ENCODE measurements around the gene PLXNA4.
"Not testable (repeated sequence)": the region's sequence is repeated elsewhere in the genome, so short reads cannot be mapped to it uniquely, and the experiment has no call there.

The PLXNA4 gene

GRCh38 chr7:132177708-132178401 is 398.4 kb downstream of the PLXNA4 start:
- TF ChIP-seq TAF1 (IDR thresholded peaks at IDR 0.05; ENCODE audit: low read depth, low read length): no peak
- TF ChIP-seq POLR2A (IDR thresholded peaks at IDR 0.05; ENCODE audit: low read depth, low read length): no peak
- no peak for TF ChIP-seq POU2F2 (IDR thresholded peaks at IDR 0.05; ENCODE audit: low read depth, low read length)
- TF ChIP-seq SPI1 (IDR thresholded peaks at IDR 0.05; ENCODE audit: low read depth, low read length): no peak
- TF ChIP-seq PAX5 (IDR thresholded peaks at IDR 0.05; ENCODE audit: insufficient read depth, low read length, severe bottlenecking): no peak
- TF ChIP-seq POLR2AphosphoS5 (IDR thresholded peaks at IDR 0.05; ENCODE audit: low read depth, low read length): no peak
- FAIRE-seq: no peak
- DNase-seq (ENCODE audit: insufficient read length, low spot score): no peak

GRCh38 chr7:132176719-132177118 is 399.6 kb downstream of the PLXNA4 start:
- FAIRE-seq (no peak), DNase-seq (ENCODE audit: insufficient read length, low spot score) (no peak)
- TF ChIP-seq POLR2A (IDR thresholded peaks at IDR 0.05; ENCODE audit: low read depth, low read length): no peak
- TF ChIP-seq TAF1 (IDR thresholded peaks at IDR 0.05; ENCODE audit: low read depth, low read length): no peak
- TF ChIP-seq POLR2AphosphoS5 (IDR thresholded peaks at IDR 0.05; ENCODE audit: low read depth, low read length): no peak
- TF ChIP-seq SPI1 (IDR thresholded peaks at IDR 0.05; ENCODE audit: low read depth, low read length): no peak
- no peak for TF ChIP-seq POU2F2 (IDR thresholded peaks at IDR 0.05; ENCODE audit: low read depth, low read length)
- no peak for TF ChIP-seq PAX5 (IDR thresholded peaks at IDR 0.05; ENCODE audit: insufficient read depth, low read length, severe bottlenecking)

- FAIRE-seq: no peak
- DNase-seq (ENCODE audit: insufficient read length, low spot score): no peak
- TF ChIP-seq TAF1 (IDR thresholded peaks at IDR 0.05; ENCODE audit: low read depth, low read length) (no peak), POU2F2 (IDR thresholded peaks at IDR 0.05; ENCODE audit: low read depth, low read length) (no peak), POLR2A (IDR thresholded peaks at IDR 0.05; ENCODE audit: low read depth, low read length) (no peak), SPI1 (IDR thresholded peaks at IDR 0.05; ENCODE audit: low read depth, low read length) (no peak), PAX5 (IDR thresholded peaks at IDR 0.05; ENCODE audit: insufficient read depth, low read length, severe bottlenecking) (no peak), POLR2AphosphoS5 (IDR thresholded peaks at IDR 0.05; ENCODE audit: low read depth, low read length) (no peak)
Measured at GRCh38 chr7:132171130-132171576, 405.1 kb downstream of the PLXNA4 start.

- no peak for FAIRE-seq
- no peak for DNase-seq (ENCODE audit: insufficient read length, low spot score)
Measured at GRCh38 chr7:132169730-132170129, 406.5 kb downstream of the PLXNA4 start.

GRCh38 chr7:132168239-132168638 is 408.0 kb downstream of the PLXNA4 start:
- TF ChIP-seq POLR2A (IDR thresholded peaks at IDR 0.05; ENCODE audit: low read depth, low read length): no peak
- TF ChIP-seq POLR2AphosphoS5 (IDR thresholded peaks at IDR 0.05; ENCODE audit: low read depth, low read length): no peak
- no peak for TF ChIP-seq TAF1 (IDR thresholded peaks at IDR 0.05; ENCODE audit: low read depth, low read length)
- no peak for TF ChIP-seq PAX5 (IDR thresholded peaks at IDR 0.05; ENCODE audit: insufficient read depth, low read length, severe bottlenecking)
- DNase-seq (ENCODE audit: insufficient read length, low spot score) (no peak), FAIRE-seq (no peak)

More at GRCh38 chr7:132169730-132170129, 406.5 kb downstream of the PLXNA4 start:
- no peak for TF ChIP-seq POLR2AphosphoS5 (IDR thresholded peaks at IDR 0.05; ENCODE audit: low read depth, low read length)
- TF ChIP-seq POU2F2 (IDR thresholded peaks at IDR 0.05; ENCODE audit: low read depth, low read length): no peak
- no peak for TF ChIP-seq SPI1 (IDR thresholded peaks at IDR 0.05; ENCODE audit: low read depth, low read length)
- no peak for TF ChIP-seq PAX5 (IDR thresholded peaks at IDR 0.05; ENCODE audit: insufficient read depth, low read length, severe bottlenecking)
- no peak for TF ChIP-seq TAF1 (IDR thresholded peaks at IDR 0.05; ENCODE audit: low read depth, low read length)
- TF ChIP-seq POLR2A (IDR thresholded peaks at IDR 0.05; ENCODE audit: low read depth, low read length): no peak

DNA sequence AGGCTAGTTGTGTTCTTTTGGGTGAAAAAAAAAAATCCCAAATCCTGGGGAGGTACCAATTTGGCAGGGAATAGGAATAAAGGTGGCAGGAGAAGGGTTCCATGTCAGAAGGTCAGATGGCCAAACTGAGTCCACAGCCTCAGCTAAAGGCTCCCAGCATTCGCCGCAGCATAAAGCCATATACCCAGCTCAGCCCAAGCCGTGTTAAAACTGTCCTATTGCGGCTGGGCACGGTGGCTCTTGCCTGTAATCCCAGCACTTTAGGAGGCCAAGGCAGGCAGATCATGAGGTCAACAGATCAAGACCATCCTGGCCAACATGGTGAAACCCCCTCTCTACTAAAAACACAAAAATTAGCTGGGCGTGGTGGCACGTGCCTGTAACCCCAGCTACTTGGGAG is 410.6 kb downstream of the PLXNA4 start:
- not testable (repeated sequence) for FAIRE-seq; DNase-seq (ENCODE audit: insufficient read length, low spot score)

GRCh38 chr7:132164558-132165125 is 411.6 kb downstream of the PLXNA4 start:
- DNase-seq (ENCODE audit: insufficient read length, low spot score): no peak

DNA sequence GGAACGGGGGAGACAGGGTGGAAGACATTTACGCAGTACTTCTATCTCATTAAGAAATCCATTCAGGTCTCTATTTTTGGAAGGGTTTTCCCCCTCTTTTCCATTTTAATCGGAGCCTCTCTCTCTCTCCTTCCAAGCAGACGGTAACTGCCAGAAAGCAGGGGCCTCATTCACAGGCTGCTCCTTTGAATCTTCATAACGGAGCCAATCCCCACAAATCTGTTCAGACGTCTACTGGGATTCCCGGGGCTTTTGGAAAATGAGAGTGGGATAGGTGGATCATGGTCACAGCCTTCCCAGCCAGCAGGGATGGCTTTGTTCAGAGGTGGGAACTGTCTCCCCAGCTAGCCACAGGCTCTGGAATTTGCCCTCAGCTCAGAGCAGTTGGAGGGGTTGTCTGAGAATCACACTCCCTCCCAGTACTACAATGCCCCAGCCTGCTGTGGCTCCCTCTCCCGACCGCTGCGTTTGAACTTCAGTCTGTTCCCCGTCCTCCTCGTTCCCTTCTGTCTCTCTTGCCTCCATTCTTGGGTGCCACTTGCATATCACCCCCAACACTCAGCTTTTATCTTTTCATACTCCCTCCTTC is 413.6 kb downstream of the PLXNA4 start:
- no peak for TF ChIP-seq POLR2A (IDR thresholded peaks at IDR 0.05; ENCODE audit: low read depth, low read length)
- TF ChIP-seq TAF1 (IDR thresholded peaks at IDR 0.05; ENCODE audit: low read depth, low read length): no peak
- DNase-seq (ENCODE audit: insufficient read length, low spot score): no peak
- FAIRE-seq: no peak

More at GRCh38 chr7:132164558-132165125, 411.6 kb downstream of the PLXNA4 start:
- TF ChIP-seq PAX5 (IDR thresholded peaks at IDR 0.05; ENCODE audit: insufficient read depth, low read length, severe bottlenecking) (no peak), SPI1 (IDR thresholded peaks at IDR 0.05; ENCODE audit: low read depth, low read length) (no peak), POU2F2 (IDR thresholded peaks at IDR 0.05; ENCODE audit: low read depth, low read length) (no peak), POLR2AphosphoS5 (IDR thresholded peaks at IDR 0.05; ENCODE audit: low read depth, low read length) (no peak), POLR2A (IDR thresholded peaks at IDR 0.05; ENCODE audit: low read depth, low read length) (no peak), TAF1 (IDR thresholded peaks at IDR 0.05; ENCODE audit: low read depth, low read length) (no peak)
- no peak for FAIRE-seq

- DNase-seq (ENCODE audit: insufficient read length, low spot score) (no peak), FAIRE-seq (no peak)
- TF ChIP-seq POLR2A (IDR thresholded peaks at IDR 0.05; ENCODE audit: low read depth, low read length) (no peak), PAX5 (IDR thresholded peaks at IDR 0.05; ENCODE audit: insufficient read depth, low read length, severe bottlenecking) (no peak), TAF1 (IDR thresholded peaks at IDR 0.05; ENCODE audit: low read depth, low read length) (no peak), SPI1 (IDR thresholded peaks at IDR 0.05; ENCODE audit: low read depth, low read length) (no peak), POLR2AphosphoS5 (IDR thresholded peaks at IDR 0.05; ENCODE audit: low read depth, low read length) (no peak), POU2F2 (IDR thresholded peaks at IDR 0.05; ENCODE audit: low read depth, low read length) (no peak)
Measured at GRCh38 chr7:132161976-132162375, 414.3 kb downstream of the PLXNA4 start.

DNA sequence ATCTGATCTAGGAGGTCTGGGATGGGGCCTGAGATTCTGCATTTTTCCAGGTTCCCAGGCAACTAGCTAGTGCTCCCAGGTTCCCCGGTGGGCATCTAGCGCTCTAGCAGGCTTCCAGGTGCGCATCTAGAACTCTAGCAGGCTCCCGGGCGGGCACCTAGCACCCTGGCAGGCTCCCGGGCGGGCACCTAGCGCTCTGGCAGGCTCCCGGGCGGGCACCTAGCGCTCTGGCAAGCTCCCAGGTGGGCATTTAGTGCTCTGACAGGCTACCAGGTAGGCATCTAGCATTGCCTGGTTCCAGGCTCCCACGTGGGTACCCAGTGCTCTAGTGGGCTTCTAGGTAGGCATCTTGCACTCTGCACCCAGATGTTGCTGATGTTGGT is 414.7 kb downstream of the PLXNA4 start:
- TF ChIP-seq POU2F2 (IDR thresholded peaks at IDR 0.05; ENCODE audit: low read depth, low read length): no peak
- TF ChIP-seq POLR2A (IDR thresholded peaks at IDR 0.05; ENCODE audit: low read depth, low read length): no peak
- TF ChIP-seq SPI1 (IDR thresholded peaks at IDR 0.05; ENCODE audit: low read depth, low read length): no peak
- no peak for TF ChIP-seq POLR2AphosphoS5 (IDR thresholded peaks at IDR 0.05; ENCODE audit: low read depth, low read length)
- no peak for TF ChIP-seq TAF1 (IDR thresholded peaks at IDR 0.05; ENCODE audit: low read depth, low read length)
- TF ChIP-seq PAX5 (IDR thresholded peaks at IDR 0.05; ENCODE audit: insufficient read depth, low read length, severe bottlenecking): no peak
- no peak for FAIRE-seq
- DNase-seq (ENCODE audit: insufficient read length, low spot score): no peak
